GOT3 (cell line): ENCODE data around the gene UBE2N.
"Not testable (repeated sequence)": the region's sequence is repeated elsewhere in the genome, so short reads cannot be mapped to it uniquely, and the experiment has no call there.

Source experiments
- DNase-seq: peaks from one replicate; lab custom pipeline; 2025; ENCODE audit warnings: mixed read lengths; lab: John Stamatoyannopoulos, UW

Gene UBE2N

DNA sequence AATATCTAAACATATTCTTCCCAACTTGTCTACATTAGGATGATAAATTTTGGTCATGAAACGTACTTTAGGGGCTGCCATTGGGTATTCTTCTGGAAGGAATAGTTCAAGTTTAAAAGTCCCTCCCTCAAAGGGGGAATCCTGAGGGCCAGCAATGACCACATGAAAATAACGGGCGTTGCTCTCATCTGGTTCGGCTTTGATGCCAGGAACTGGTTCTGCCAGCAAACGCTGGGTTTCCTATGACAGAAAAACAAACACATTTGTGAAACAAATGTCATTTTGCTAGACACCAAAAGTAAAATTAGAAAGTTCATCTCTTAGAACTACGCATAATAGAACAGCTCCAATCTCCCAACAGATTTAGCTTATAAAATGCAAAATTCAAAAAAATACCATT lies 30.7 kb downstream of the UBE2N start:
- DNase-seq: not testable (repeated sequence)

DNA sequence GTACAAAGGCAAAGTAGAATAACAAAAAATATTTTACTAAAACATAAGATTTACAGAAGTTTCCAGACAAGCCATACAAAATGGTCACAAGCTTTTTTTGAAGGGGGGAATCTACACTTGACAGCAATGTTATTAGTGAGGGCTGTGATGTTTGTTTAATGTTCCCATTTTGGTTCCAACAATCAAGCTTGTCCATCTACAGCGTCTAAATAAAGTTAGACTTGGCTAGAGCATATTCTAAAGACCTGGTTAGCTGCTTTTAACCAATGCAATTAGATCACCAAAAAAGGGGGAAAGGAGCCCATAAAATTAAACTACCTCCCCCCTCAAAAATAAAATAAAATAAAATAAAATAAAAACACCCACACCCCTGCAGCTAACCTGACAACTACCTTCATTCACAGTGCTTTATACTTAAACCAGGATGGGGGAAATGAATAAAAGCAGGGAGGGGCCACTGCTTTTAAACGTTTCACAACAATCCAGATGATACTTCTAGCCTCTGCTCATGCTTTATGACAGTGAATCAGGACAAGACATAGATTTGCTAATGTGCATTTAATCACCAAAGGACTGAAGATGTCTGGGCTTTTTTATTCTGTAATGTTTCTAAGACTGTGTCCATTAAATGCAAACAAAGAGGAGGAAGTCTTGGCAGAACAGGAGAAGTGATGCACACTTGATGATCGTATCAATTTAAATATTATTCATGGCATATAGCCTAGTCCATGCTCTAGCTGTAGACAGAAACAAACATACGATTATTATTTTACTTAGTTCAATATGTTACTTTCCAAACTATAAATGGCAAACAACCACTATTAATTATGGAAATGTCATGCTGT lies 32.2 kb downstream of the UBE2N start:
- DNase-seq: not testable (repeated sequence)

DNA sequence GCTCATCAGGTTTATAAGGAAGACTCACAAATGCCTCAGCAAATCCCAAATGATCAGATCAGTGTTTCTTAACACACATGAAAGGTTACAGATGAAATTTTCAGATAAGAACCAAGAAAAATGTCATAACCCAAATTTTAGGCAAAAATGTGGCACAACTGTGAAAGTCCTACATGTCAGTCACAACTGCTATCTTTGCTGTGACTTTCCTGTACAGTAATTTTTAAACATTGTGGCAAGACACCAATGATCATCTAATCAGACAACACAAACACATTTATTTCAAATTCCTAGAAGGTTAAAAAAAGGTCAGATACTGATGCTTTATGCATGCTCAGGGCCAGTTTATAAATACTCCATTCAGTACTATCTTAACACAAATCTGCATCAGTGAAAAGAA lies 32.9 kb downstream of the UBE2N start:
- DNase-seq: no peak

DNA sequence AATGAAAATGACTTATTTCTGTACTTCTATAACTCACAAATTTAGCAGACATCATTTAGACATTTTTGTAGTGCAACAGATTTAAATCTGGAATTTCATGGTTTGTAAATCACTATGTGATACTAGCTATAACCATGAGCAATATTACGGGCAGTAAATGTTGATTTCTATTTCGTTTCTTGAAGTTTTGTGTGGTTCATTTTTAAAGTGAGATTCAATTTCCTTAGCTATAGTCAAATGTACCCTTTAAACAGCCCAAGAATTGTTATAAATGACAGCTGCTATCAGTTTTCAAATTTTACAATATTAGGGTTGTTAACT lies 33.8 kb downstream of the UBE2N start:
- no peak for DNase-seq

DNA sequence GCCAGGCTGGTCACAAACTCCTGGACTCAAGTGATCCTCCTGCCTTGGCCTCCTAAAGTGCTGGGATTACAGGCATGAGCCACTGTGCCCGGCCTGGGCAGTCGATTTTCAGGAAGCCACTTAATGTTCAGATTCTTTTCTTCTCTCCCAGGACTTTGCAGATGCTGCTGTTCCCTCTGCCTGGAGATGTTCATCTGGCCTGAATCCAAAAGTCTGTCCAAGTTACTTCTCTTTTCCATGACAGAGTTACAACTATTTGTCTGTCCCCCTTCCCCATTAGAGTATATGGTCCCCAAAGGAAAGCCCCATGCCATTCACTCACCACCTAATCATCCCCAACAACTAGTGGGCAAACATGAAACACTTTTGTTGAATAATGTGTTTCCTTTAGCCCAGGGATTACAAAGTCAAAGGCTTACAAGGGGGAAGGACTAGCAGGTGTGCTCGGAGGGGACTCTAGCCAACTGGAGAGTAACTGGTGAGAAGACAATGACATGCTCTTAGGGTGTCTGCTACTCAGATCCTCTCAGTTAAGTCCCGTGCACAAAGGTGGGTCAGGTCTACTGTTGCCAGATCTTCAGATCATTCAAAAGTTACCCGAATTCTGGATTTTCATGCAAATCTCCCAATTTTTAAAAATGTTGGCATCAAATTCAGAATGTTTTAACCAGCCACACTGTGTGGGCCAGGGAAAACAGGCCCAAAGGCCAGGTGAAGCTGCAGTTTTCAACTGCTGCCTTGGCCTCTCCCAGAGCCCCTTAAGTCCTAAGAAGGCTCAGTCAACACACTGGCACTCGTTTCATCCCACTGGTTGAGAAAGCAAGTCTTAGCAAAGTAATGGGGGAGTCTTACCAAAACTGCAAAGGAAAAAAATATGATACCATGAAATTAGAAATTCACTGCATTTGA lies 34.4 kb downstream of the UBE2N start:
- DNase-seq: no peak

DNA sequence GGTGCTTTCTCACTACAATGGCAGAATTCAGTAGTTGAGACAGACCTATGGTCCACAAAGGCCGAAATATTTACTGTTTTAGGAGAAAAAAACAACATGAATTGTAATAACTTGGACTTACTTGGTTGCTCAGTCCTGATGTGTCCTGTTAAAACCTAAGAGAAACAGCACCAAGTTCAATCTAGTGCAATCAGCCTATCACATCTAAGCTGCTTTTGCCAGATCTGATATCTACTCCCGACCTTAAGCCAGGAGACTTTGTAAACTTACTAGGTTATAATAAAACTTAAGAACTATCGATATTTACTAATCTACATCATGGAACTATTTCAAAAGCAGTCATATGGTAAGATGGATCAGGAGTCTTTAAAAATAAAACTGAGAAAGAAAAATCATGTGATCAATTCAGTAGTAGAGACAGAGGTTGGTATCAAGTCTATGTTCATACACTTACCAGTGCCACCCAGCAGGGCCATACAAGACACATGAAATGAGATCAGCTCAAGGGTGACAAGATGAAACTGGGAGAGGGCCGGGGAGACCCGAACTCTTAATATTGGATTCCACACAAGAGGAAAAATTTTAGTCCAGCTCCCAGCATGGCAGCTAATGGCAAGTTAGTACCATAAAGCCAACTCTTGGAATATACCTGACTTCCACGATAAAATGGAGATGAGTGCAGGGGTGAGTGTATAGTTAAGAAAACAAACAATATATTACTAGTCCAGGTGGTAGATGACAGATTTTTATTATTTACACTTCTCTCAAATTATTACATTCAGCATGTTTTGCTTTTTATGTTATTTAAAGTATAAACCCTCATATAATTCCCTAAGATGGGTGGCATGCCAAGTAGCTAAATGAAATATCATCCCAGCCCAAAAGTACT lies 36.5 kb downstream of the UBE2N start:
- DNase-seq: no peak

DNA sequence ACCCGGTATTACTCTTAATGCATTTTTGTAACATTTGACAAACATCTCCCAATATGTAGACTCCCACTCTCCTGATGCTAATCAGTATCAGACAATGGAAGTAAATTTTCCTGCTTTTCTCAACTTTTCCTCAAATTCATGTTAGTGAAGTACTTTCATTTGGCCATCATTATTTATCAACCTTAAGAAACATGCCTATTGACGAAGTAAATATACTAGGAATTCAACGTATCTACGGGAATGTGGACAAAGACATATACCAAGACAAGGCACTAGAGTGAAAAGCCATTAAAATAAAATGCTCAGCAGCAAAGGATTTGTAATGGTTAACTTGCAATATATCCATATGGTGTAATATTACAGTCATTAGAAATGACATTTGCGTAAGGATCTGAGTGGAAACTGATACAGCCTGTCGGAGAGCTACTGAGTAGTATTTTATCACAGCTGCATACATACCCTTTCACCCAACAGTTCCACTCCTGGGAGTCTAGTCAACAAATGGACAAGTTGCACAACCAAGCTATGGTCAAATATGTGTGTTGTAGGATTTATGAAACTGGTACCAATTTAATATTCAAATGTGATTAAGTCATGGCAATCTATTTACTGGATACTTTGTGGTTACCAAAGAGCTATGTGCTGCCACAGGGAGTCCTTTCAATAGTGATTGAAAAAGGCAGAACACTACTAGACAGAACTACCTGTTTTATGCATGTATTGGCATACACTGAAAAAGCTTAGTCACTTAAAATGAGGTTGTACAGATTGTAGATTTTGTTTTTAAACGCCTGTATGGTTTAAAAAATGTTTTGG lies 37.6 kb downstream of the UBE2N start:
- no peak for DNase-seq

DNA sequence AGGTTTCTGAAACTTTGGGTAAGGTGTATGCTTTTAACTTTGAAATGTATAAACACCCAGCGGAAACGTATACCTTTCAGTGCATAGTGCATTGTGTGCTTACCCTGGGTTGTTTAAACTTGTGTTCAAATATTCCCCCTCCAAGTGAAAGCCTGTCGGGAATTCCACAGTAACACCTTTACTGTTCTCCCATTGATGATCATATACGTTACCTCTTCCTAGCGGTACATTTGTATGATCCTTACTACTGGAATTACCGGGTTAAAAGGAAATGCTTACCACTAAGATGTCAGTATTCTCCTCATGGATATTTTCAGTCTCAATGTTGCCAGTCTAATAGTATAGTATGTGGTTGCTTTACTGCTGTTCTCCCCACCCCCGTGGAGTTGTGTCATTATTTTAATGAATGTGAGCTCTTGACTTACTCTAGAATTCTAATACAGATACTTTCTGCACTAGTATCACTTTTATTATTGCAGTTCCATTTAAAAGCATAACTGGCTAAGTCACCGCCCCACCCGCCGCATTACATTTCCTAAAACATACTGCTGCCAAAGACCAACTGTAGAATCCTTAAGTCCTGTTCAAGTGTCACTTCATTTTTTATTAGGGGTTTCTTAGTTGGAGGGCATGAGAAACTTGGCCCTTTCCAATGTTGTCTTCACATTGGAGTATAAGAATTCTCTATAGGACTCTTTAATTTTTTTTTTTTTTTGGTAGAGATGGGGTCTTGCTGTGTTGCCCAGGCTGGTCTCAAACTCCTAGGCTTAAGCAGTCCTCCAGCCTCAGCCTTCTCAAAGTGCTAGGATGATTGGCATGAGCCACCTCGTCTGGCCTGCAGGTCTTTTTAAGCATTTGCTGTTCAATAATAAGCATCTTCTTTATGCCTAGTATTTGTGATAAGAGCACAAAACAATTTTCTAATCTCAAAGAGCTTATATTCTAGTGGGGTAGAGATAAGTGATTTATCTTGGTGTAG lies 39.1 kb downstream of the UBE2N start:
- DNase-seq: no peak

DNA sequence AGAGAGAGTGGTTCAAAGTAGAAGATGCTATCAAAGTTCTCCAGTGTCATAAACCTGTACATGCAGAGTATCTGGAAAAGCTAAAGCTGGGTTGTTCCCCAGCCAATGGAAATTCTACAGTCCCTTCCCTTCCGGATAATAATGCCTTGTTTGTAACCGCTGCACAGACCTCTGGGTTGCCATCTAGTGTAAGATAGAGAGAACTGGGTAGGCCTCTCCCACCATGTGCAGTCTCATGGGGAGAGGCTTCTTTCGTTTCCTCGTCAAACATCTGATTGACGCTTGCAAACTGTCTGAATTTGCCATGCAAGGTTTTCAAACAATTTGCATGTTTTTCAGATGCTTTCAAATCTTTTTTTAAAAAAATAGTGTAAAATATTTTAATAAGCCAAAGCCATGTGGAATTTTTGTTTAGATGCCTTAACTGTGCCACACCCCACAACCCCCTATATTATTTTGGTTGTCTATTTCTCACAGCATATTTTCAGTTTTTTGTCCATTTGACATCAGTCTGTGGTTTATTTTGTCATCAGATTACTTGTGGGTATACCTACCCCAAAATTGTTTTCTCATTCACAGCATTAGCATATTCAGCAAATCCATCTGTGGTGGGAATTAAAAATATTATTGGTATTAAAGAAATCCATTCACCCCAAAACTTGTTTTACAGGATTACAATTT lies 42.4 kb downstream of the UBE2N start:
- DNase-seq: not testable (repeated sequence)

DNA sequence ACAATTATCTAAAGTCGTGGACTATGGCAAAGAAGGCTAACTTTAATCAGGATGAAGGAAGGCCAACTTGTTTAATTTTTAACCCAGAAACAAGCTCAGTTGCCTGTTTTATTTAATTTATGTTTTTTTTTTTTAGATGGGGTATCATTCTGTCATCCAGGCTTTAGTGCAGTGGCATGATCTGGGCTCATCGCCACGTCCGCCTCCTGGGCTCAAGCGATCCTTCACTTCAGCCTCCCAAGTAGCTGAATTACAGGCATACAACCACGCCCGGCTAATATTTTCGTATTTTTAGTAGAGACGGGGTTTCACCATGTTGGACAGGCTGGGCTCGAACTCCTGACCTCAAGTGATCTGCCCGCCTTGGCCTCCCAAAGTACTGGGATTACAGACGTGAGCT lies 44.3 kb downstream of the UBE2N start:
- DNase-seq: no peak

DNA sequence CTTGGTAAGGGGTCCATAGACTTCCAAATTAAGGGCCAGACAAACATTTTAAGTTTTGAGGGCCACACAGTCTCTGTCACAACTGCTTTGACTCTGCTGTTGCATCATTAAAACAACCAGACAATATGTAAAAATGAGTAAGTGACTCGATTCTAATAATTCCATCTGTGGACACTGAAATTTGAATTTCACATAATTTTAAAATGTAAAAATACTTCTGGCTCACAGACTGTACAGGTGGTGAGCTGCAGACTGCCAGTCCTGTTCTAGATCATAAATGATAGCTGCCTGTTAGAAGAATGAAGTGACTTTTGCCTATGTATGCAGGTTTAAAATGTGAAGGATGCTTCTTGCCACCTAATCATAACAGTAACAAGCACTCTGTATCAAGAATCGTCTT lies 48.3 kb downstream of the UBE2N start:
- DNase-seq: no peak

DNA sequence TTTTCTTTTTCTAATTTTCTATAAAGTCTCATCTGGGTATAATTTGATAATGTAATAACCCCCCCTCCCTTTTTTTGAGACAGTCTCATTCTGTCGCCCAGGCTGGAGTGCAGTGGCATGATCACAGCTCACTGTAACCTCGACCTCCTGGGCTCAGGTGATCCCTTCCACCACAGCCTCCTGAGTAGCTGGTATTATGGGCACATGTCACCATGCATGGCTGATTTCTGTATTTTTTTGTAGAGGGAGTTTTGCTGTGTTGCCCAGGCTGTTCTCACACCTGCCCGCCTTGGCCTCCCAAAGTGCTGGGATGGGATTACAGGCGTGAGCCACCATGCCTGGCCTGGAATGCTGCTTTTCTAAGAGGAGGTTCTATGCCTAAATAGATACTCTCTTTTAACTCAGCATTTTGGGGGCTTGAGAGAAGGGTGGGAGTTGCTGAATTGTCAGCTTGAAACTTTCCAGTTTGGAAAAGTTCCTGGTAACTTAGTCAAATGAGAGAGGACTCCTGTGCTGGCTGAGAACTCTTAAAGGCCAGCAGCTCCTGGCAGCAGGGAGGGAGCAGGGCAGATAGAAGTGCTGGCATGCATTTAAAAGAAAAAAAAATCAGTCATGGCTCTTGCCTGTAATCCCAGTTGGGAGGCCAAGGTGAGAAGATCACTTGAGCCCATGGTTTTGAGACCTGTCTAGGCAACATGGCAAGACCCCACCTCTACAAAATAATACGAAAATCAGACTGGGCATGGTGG lies 51.0 kb downstream of the UBE2N start:
- DNase-seq: no peak

DNA sequence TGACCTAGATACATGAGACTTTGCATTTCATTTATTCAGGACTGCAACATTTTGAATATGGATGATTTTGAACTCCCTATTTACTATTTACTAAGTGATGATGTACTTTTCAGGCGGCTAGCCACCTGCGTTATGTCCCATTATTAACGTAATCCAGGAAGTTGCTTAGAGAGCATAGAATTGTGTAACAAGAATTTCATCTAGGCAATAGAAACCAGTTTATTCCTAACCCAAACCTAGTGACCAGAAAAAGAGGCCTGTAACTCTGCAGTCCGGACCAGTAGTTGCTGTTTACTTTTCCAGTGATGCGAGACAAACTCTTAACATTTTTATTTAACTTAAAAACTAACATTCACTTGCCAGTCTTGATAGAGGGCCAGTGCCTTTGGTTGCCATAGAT lies 51.7 kb downstream of the UBE2N start:
- DNase-seq: no peak

DNA sequence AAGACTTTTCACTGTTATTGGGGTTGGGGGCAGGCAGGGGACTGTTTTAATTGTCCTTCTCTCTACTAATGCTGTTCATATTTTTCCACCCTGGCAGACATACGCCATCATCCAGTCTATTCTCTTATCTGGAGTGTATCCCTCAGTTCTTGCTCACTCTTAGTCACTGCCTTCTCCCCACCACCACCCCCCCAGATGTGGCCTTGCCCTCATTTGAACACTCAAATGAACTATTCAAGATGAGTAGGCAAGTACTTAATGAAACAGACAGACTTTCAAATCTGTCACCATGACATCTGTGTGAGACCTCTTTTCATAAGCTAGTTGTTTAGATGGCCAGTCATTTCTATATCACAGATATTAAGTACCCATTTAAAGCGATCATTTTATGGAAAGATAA lies 54.0 kb downstream of the UBE2N start:
- no peak for DNase-seq

DNA sequence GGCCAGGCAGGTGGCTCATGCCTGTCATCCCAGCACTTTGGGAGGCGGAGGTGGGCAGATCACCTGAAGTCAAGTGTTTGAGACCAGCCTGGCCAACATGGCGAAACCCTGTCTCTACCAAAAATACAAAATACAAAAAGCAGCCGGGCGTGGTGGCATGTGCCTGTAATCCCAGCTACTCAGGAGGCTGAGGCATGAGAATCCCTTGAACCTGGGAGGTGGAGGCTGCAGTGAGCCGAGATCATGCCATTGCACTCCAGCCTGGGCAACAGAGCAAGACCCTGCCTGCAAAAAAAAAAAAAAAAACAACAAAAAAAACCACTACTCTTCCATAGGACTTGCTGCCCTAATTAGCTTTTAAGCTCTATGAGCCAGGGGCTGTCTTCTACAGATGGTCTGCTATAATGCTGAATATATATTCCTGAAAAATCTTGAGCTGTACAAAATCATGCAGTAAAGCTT lies 59.7 kb downstream of the UBE2N start:
- DNase-seq: not testable (repeated sequence)

DNA sequence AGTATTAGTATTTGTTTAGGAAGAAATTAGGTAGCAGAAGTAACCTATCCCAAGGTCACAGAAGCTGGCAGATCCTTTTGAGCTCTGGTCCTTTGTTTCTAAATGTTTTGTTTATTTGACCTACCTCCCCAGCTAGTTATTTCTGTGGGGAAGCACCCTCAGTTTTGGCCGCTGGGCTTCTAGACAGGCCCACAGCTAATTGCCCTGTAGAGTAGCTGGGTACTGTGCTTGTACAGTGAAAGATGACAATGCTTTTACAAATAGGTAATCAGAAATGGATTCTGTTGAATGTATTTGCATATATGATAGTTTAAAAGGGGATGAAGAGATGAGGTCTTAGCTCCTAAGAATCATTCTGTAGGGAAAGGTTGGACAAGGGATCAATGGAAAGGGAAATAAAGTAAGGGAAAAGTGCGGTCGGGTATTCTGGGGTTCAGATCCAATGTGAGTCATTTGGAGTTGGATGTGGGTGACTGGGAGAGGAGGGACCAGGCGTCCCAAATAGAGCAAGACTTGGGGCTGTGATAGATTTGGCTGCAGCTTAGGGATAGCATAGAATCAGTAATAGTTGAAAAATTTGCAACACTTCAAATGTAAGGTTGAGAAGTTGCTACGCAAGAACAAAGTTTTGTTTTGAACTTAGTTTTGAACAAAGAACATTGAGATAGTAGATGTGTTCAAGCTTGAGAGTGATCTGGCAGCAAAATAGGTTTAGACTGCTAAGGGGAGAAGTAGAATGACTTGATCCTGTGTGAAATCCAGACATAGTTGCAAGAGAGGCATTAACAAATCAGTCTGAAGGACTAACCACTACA lies 60.4 kb downstream of the UBE2N start:
- no peak for DNase-seq

DNA sequence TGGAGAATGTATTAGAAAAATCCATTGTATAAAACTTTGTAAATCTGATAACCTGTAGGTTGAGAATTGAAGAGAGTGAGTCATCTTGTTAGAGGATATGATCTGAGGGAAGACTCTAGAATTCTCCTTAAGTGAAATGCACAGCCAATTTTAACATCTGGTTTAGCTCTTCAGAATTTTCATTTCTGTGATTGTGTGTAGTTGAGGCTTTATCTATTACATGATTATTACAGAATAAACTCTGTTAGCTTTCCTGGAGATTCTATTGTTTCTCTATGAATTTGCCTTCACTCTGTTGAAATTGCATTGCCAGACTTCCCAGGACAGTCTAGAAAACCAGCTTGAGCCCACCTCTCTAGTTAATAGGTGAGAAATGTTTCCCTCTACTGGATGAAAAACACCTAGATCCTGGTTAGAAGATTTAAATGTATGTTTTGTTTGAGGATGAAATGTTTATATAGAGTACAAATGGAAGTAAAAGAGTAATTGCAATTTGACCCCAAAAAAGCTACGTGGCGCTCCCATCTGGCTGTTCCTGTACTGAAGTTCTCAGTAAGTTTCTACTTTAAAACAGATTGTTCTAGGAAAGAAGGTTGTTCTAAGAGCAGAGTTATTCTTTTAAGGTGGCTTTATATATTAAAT lies 61.1 kb downstream of the UBE2N start:
- DNase-seq: no peak
